GM19043 (cell line): Measurements from ENCODE around the gene RFNG.

Experiments used
- ATAC-seq: cut with Tn5 transposase; IDR thresholded peaks from one replicate; pipeline ENCODE4 v1.9.1; 2021; ENCODE audit warnings: low read depth; ENCODE audit not compliant: unreplicated experiment

Gene RFNG

DNA sequence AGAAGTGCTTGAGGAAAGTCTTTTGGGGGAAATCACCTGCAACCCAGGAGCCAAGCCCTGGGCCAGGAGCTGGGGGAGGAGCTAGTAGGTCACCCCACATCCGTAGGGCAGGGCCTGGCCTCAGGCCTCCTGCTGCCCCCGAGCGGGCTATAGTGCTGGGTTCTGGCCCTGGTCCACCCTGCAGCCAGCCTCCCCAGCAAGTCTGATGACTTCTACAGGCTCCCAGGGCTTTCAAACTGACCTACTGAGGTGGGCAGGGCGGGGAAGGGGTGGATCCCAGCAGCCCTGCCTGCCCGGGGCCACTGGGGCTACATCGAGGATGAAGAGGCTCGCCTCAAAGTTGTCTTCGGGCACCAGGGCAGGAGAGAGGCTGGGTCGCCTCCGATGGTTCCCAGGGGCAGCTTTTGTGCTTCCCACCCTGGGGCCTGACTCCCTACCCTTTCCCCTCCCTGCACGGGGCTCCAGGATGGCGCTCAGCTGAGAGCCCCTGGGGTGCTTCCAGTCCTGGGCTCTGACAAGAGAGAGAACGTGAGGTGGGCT is 33.9 kb downstream of the RFNG start:
- ATAC-seq, result no peak

DNA sequence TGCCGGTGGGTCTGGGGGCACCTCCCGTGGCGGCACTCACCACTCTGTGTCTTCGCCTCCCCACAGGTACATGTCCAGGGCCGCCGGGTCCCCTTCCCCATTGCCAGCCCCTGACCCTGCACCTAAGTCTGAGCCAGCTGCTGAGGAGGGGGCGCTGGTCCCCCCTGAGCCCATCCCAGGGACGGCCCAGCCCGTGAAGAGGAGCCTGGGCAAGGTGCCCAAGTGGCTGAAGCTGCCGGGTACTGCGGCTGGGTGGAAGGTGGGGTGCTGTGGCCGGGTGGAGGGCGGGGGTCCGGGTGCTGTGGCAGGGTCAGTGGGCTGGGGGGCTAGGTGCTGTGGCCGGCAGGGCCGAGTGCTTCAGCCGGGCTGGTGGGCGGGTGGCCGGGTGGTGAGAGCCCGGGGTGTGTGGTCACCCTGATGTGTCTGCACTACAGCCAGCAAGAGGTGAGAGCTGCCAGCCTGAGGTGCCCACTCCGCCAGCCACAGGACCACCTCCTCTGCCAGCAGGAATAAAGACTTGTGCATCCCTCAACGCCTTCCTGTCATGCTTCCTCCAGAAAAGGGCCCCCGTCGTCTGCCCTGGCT is 34.6 kb downstream of the RFNG start:
- ATAC-seq, result no peak

- no peak for ATAC-seq
These were observed 35.3 kb downstream of the RFNG start for GRCh38 chr17:82016061-82016874.

GRCh38 chr17:82015311-82015971 is 36.2 kb downstream of the RFNG start:
- no peak for ATAC-seq

GRCh38 chr17:82014971-82015310 is 36.7 kb downstream of the RFNG start:
- ATAC-seq, result no peak

GRCh38 chr17:82014432-82014831 is 37.2 kb downstream of the RFNG start:
- no peak for ATAC-seq

DNA sequence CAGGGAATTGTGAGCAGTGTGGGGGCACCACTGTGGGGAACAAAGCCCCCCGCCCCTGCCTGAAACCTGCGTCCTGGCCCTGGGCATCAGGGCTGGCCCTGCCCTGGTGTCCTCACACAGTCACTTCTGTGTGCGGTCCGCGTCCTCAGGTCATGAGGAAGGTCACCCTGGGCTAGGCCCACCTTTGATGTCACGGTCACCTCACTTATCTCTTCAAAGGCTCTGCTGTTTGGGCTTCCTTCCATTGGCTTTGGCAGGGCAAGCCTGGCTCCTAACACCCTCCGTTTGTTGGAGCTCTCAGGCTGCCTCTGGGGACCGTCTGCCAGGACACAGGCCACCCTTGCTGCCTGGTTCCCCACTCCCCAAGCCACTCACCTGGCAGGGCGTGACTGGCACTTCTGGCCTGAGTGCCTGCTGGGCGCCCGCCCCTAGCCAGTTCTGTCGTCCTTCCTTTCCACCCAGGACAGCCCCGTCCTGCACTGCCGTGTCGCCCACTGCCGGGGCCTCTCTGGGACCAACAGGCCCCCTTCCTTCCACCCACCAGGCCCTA is 37.8 kb downstream of the RFNG start:
- no peak for ATAC-seq

DNA sequence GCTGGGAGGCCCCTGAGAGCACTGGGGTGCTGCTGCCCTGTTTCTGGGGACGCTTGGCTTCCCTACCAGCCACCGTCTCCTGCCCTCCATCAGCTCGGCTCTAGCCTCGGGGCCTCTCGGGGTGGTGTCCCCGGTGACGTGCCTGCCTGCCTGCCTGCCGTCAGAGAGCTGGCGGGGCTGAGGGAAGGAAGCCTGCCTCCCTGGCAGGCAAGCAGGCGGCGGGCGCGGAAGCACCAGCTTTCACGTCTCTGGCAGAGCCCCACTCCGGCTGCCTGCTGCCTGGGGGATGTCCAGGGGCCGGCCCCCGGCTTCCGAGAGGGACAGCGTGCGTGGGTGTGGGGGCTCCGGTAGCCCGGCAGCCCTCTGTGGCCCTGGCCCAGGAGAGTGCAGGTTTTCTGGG is 38.3 kb downstream of the RFNG start:
- no peak for ATAC-seq

DNA sequence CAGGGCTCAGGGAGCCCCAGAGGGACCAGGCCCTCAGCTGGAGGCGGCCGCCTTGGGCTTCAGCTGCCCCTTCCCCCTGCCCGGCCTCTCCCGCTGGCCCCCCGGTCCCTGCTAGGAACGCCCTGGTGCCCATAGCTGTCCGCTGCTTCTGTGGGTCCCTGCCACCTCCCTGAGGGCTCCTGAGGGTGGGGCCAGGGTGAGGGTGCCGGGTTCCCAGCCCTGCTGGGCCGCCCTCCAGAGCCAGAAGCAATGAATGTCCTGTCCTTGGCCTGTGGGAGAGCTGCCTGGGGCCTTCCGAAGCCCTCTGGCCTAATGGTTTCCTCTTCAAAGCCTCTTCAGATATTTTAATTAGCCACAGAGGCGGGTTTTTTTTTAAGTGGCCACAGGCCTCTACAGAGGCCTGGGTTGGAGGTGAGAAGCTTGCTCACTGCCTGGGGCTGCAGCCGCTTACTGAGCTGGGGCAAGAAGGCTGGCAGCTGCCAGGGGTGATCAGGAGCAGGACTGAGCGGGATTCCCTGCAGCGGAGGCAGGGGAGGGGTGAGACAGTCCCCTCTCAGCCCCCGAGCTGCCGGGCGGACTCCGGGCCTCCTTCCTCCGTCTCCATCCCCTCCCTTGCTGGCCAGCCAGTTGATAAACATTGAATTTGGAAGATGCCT is 38.8 kb downstream of the RFNG start:
- no peak for ATAC-seq

DNA sequence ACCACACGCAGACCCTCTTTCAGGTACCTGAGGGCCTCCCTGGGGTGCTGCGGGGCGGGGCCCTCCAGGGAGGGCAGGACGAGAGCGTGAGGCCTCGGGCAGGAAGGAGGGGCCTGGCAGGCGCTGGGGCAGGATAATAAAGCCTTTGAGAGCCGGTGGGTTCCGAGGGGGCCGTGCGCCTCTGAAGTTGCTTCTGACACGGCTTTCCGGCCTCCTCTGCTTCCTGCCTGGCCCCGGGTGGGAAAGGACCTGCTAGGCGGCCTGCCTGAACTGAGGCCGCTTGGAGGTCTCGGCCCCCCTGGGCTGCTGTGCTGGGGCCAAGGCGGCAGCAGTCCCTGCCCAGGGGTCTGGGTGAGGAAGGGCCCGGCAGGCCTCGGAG is 39.4 kb downstream of the RFNG start:
- ATAC-seq, result no peak

DNA sequence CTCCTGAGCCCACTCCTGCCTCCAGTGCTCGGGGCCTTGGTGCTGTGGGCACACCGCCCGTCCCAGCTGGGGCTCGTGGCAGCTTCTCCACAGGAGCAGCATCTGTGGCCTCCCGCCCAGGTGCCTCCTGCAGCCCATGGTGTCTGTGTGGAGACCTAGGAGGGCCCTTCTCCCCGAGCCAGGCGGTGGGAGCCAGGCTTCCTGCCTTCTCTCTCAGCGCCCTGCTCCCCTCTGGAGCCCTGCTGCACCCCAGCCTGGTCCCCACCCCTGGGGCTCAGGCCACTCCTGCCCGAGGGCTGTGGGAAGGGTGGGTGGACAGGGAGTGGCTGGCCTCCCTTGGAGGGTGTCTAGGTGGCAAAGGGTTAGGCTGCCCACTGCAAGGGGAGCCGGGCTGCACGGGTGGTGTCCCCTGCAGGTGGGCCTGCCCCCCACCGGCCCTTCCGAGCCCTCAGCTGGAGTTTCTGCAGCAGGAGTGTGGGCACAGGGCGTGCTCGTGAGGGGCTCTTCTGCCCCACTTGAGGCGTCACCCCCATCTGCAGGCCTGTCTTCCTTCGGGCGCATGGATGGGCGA is 39.9 kb downstream of the RFNG start:
- no peak for ATAC-seq

DNA sequence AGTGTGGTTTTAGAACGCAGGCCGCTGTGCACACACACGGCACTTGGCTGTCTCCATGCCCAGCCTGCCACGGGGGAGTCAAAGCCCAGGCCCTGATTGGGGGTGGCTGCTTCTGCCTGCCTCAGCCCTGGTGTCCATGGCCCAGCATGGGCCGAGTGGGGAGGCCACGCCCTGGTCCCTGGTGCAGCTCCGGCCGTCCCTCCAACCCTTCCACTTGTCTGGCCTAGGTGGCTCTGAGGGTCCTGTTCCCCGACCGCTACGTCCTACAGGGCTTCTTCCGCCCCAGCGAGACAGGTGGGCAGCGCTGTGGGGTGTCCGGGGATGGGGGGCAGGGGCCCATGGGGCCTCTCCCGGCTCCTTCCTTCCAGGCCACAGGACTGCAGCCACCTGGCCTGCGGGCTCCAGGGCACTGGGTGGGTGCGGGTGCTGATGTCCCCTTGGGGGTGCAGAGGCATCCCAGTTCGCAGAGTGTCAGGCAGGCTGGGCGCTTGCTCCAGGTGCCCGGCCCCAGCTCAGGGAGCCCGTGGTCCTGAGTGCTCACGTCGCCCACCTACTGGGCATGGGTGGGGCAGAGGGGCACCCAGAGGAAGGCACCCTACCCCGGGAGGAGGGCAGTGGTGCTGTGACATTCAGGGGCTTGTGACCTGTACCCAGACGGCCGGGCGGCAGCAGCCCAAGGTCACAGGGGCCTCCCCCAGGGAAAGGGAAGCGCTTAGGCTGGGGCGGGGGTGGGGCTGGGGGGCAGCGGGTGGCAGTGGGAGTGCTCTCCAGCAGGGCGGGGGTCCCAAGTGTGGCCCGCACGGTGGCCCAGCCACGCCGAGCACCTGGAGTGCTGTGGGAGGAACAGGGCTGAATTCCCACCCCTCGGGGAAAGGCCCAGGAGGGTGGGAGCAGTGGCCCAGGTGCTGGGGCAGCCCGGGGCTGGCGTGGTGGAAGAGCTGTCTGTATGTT is 40.8 kb downstream of the RFNG start:
- no peak for ATAC-seq

DNA sequence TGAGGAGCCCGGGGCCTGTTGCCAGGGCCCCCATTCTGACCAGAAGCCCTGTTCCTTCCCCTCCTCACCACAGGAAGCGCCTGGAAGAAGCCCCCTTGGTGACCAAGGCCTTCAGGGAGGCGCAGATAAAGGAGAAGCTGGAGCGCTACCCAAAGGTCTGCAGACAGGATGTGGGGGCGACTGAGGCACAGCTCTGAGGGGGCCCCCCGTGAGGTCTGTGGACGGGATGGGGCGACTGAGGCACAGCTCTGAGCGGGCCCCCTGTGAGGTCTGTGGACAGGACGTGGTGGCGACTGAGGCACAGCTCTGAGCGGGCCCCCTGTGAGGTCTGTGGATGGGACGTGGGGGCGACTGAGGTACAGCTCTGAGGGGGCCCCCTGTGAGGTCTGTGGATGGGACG is 42.2 kb downstream of the RFNG start:
- no peak for ATAC-seq

GRCh38 chr17:82008941-82009405 is 42.6 kb downstream of the RFNG start:
- ATAC-seq, result no peak

GRCh38 chr17:82008258-82008940 is 43.2 kb downstream of the RFNG start:
- no peak for ATAC-seq

GRCh38 chr17:82007495-82008257 is 43.9 kb downstream of the RFNG start:
- ATAC-seq, result no peak

- ATAC-seq, result no peak
These were observed 44.5 kb downstream of the RFNG start for GRCh38 chr17:82007228-82007494.

DNA sequence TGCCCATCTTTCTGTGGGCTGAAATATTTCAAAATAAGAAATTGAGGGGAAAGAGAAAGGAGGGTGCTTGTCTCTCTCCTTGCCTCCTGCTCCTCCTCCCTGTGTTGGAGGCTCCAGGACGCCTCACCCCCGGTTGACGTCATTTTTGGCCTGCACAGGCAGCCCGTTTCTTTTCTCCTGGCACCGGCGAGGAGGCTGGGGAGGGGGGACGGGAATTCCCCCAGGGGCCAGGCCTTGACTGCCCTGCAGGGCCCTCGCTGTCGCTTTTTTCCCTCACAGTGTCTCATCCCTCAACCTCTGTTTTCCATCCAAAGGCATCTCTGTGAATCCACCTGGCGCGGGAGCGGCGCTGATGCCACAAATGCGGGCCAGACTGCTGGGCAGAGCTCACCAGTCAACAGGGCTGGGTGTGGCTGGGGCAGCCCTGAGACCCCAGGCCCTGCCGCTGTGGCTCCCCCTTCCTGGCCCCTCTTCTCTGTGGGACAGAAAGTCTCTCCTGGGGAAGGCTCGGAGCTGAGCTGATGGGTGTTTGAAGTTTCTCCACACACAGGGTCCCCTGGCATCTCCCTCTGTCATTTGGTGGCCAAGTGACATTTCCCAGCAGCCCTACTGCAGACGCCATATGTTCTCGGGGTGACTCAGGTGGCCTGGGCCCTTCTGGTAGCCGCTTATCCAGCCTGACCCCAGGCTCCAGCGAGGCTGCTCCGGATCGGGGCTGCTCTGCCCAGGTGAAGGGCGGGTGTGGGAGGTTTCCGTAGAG is 45.0 kb downstream of the RFNG start:
- no peak for ATAC-seq
